Nephron (organoid): ENCODE results near the gene PNMT.
"Not testable (repeated sequence)": the region's sequence is repeated elsewhere in the genome, so short reads cannot be mapped to it uniquely, and the experiment has no call there.

Experiments
- H3K27ac Mint-ChIP-seq, 3 experiments: 2 replicates each; pipeline ENCODE4 v1.8.0; 2020; ENCODE audit warnings: mixed read lengths in 3 of 3, mild to moderate bottlenecking in 2 of 3, moderate library complexity in 1 of 3
- H3K27me3 Mint-ChIP-seq: 2 replicates; pipeline ENCODE4 v1.8.0; 2021; ENCODE audit warnings: low read depth, mild to moderate bottlenecking, moderate library complexity, mixed read lengths
- H3K36me3 Mint-ChIP-seq: 2 replicates; pipeline ENCODE4 v1.8.0; 2020; ENCODE audit warnings: low read depth, mixed read lengths
- H3K4me1 Mint-ChIP-seq: 2 replicates; pipeline ENCODE4 v1.8.0; 2020; ENCODE audit warnings: mixed read lengths
- H3K4me3 Mint-ChIP-seq, 3 experiments: 2 replicates each; pipeline ENCODE4 v1.8.0; 2020; ENCODE audit warnings: mild to moderate bottlenecking in 3 of 3, mixed read lengths in 3 of 3, moderate library complexity in 2 of 3
- H3K9me3 Mint-ChIP-seq: 2 replicates; pipeline ENCODE4 v1.8.0; 2020; ENCODE audit warnings: mixed read lengths
- TF ChIP-seq, protein P1 (sequence below), 3 experiments: fragments of 200-600 bp; sonication (generic); IDR thresholded peaks; one replicate each; pipeline ENCODE4 v1.5.0; 2021; ENCODE audit warnings: antibody characterized with exemption in 3 of 3; ENCODE audit not compliant: unreplicated experiment in 3 of 3

Gene PNMT

DNA sequence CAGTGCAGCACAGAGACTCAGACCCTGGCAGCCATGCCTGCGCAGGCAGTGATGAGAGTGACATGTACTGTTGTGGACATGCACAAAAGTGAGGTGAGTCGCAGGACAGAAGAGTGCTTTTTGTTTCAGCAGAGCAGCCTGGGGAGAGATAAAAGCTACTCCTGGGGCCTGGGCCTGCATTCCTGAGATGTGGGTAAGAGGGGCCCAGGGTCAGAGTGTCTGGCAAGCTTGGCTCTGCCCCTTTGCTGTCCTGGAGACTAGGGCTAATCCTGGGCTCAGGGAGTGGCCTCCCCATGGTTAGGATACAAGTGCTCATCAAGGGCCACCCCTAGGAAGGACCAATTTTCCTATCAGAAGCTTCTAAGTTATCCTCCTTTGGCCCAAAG, 26.8 kb downstream of the PNMT start:
- Mint-ChIP-seq H3K4me3 (peak overlapping the region in 2 of 3 experiments; percentile 45 to 56), H3K9me3 (no peaks in the 10 kb centered on the region), H3K27ac (peak overlapping the region; percentile 97 to 100 (median 97)), H3K27me3 (peaks cover 9% of the 10 kb centered on the region), H3K4me1 (no peaks in the 10 kb centered on the region), H3K36me3 (no peaks in the 10 kb centered on the region)
- TF ChIP-seq, protein P1, sequence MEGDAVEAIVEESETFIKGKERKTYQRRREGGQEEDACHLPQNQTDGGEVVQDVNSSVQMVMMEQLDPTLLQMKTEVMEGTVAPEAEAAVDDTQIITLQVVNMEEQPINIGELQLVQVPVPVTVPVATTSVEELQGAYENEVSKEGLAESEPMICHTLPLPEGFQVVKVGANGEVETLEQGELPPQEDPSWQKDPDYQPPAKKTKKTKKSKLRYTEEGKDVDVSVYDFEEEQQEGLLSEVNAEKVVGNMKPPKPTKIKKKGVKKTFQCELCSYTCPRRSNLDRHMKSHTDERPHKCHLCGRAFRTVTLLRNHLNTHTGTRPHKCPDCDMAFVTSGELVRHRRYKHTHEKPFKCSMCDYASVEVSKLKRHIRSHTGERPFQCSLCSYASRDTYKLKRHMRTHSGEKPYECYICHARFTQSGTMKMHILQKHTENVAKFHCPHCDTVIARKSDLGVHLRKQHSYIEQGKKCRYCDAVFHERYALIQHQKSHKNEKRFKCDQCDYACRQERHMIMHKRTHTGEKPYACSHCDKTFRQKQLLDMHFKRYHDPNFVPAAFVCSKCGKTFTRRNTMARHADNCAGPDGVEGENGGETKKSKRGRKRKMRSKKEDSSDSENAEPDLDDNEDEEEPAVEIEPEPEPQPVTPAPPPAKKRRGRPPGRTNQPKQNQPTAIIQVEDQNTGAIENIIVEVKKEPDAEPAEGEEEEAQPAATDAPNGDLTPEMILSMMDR (IDR thresholded peaks at IDR 0.05; ENCODE audit: unreplicated experiment in 3 of 3): no peak

DNA sequence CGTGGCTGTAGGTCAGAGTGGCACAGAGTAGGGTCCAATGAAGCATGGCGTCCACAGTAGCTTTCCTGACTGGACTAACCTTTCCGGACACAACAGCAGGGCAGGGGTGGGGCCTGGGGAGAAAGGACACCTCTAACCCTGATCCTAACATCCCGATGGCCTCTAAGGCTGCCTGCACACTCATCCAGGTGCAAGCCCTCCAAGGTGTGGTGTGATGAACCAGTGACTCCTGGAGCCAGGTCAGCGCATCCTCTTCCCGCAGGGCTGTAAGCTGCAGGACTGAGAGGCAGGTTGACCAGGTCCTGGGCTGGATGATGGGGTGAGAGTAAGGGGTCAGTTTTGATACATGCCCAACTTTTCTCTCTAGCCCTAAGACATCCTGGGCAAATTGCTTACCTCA, 28.5 kb downstream of the PNMT start:
- Mint-ChIP-seq H3K4me3 (peak overlapping the region in 1 of 3 experiments; percentile 11), H3K4me1 (peaks cover 7% of the 10 kb centered on the region), H3K27ac (peak overlapping the region; percentile 54 to 100 (median 97)), H3K36me3 (no peaks in the 10 kb centered on the region), H3K27me3 (peaks cover 9% of the 10 kb centered on the region), H3K9me3 (no peaks in the 10 kb centered on the region)
- TF ChIP-seq, protein P1 (IDR thresholded peaks at IDR 0.05; ENCODE audit: unreplicated experiment in 3 of 3): no peak

DNA sequence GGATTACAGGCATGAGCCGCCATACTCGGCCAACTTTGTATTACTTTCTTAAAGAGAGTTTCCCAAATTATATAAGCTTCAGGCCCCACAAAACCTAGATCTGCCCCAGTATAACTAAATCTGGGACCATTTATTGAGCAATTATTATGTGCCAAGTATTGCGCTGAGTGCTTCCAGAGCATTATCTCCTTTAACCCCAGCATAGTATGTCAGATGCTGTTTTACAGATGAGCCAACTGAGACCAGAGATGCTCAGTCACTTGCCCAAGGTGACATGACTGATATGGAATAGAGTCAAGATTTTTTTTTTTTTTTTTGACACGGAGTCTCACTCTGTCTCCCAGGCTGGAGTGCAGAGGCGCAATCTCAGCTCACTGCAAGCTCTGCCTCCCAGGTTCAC, 29.7 kb downstream of the PNMT start:
- H3K27ac Mint-ChIP-seq: peak overlapping the region in 1 of 3 experiments; percentile 57
- H3K36me3 Mint-ChIP-seq: no peaks in the 10 kb centered on the region
- H3K4me1 Mint-ChIP-seq: peaks cover 20% of the 10 kb centered on the region
- peaks cover 9% of the 10 kb centered on the region for H3K27me3 Mint-ChIP-seq
- no peaks in the 10 kb centered on the region for H3K9me3 Mint-ChIP-seq
- peak overlapping the region; percentile 25 to 74 (median 57) for H3K4me3 Mint-ChIP-seq
- TF ChIP-seq, protein P1 (IDR thresholded peaks at IDR 0.05; ENCODE audit: unreplicated experiment in 3 of 3): no peak

DNA sequence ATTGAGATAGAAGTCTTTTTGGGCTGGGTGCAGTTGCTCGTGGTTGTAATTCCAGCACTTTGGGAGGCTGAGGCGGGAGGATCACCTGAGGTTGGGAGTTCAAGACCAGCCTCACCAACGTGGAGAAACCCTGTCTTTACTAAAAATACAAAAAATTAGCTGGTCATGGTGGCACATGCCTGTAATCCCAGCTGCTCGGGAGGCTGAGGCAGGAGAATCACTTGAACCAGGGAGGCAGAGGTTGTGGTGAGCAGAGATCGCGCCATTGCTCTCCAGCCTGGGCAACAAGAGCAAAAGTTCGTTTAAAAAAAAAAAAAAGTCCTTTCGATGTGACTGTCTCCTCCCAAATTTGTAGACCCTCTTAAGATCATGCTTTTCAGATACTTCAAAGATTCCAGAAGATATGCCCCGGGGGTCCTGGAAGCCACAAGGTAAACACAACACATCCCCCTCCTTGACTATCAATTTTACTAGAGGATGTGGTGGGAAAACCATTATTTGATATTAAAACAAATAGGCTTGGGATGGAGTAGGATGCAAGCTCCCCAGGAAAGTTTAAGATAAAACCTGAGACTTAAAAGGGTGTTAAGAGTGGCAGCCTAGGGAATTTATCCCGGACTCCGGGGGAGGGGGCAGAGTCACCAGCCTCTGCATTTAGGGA, 31.0 kb downstream of the PNMT start:
- not testable (repeated sequence) for H3K9me3 Mint-ChIP-seq, H3K36me3 Mint-ChIP-seq, H3K27me3 Mint-ChIP-seq
- Mint-ChIP-seq H3K27ac (peak overlapping the region; percentile 95 to 98 (median 97)), H3K4me3 (peak overlapping the region; percentile 90 to 98 (median 97)), H3K4me1 (peaks cover 31% of the 10 kb centered on the region)

DNA sequence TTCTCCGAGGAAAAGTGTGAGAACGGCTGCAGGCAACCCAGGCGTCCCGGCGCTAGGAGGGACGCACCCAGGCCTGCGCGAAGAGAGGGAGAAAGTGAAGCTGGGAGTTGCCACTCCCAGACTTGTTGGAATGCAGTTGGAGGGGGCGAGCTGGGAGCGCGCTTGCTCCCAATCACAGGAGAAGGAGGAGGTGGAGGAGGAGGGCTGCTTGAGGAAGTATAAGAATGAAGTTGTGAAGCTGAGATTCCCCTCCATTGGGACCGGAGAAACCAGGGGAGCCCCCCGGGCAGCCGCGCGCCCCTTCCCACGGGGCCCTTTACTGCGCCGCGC, 31.5 kb downstream of the PNMT start, which contains the start of gene ERBB2:
ERBB2 (plus strand) TSS at position 247 of the 330 bp plus-strand sequence. CDS start 175 bp downstream, outside the sequence.
- no peaks in the 10 kb centered on the region for H3K9me3 Mint-ChIP-seq
- TF ChIP-seq, protein P1 (IDR thresholded peaks at IDR 0.05; ENCODE audit: unreplicated experiment in 3 of 3): no peak
- peaks cover 4% of the 10 kb centered on the region for H3K36me3 Mint-ChIP-seq
- H3K4me3 Mint-ChIP-seq: peak within 1 kb of the TSS; percentile 90 to 98 (median 97)
- peaks cover 5% of the 10 kb centered on the region for H3K27me3 Mint-ChIP-seq
- peak within 1 kb of the TSS; percentile 95 to 98 (median 97) for H3K27ac Mint-ChIP-seq
- peaks cover 36% of the 10 kb centered on the region for H3K4me1 Mint-ChIP-seq

DNA sequence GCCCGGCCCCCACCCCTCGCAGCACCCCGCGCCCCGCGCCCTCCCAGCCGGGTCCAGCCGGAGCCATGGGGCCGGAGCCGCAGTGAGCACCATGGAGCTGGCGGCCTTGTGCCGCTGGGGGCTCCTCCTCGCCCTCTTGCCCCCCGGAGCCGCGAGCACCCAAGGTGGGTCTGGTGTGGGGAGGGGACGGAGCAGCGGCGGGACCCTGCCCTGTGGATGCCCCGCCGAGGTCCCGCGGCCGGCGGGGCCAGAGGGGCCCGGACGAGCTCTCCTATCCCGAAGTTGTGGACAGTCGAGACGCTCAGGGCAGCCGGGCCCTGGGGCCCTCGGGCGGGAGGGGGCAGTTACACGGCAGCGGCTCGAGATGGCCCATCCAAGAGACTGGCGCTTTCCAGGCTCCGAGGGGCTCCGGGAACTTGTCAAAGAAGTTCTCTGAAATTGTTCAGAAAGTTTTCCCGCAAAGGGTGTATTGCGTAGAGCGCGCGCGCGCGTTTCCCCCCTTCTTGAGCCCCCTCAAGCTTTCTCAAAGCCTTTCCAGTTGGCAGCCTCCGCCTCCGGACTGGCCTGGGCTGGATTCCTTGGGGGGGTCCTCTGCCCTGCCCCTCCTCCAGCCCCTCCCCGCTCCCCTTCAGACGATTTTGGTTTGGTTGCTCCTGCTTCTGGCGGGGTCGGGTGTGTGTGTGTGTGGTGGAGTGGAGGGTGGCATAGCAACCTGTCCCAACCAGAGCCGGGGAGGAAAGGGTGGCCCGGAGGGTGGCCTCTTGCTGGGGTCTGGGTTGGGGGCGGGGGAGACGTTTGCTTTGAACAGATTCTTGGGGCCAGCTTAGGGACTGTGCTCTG, 32.1 kb downstream of the PNMT start:
- TF ChIP-seq, protein P1 (IDR thresholded peaks at IDR 0.05; ENCODE audit: unreplicated experiment in 3 of 3): no peak
- peaks cover 42% of the 10 kb centered on the region for H3K4me1 Mint-ChIP-seq
- H3K9me3 Mint-ChIP-seq: no peaks in the 10 kb centered on the region
- H3K4me3 Mint-ChIP-seq: peak overlapping the region; percentile 90 to 98 (median 97)
- H3K27me3 Mint-ChIP-seq: peaks cover 5% of the 10 kb centered on the region
- peaks cover 4% of the 10 kb centered on the region for H3K36me3 Mint-ChIP-seq
- H3K27ac Mint-ChIP-seq: peak overlapping the region; percentile 95 to 98 (median 97)
